ENCODE measurements around the gene PLCB4. TPM values are rescaled to one million over a fixed set of nuclear protein-coding genes. Genes with fewer than 3 reads are reported as not detected.

The PLCB4 gene
- polyA plus RNA-seq, 1 of the 3 experiments (the other 2 are of a cell fraction) = 5.5 TPM

- Histone ChIP-seq H3K36me3 (replicated peaks in 1 of 2; ENCODE audit: control insufficient read depth in 1 of 2, insufficient read depth in 2 of 2, low read length in 1 of 2) (no peaks in the 10 kb centered on the region), H3K9me3 (no peaks in the 10 kb centered on the region), H3K9ac (no peak overlapping the region), H3K4me1 (ENCODE audit: control insufficient read depth in 1 of 2, insufficient read depth in 2 of 2, low read depth in 1 of 2, low read length in 1 of 2) (peaks cover 3 to 13% of the 10 kb centered on the region in 2 experiments; a peak in 2 of 4 replicates), H2AFZ (ENCODE audit: low read depth) (no peak overlapping the region), H3K9me2 (no peaks in the 10 kb centered on the region), H3K27me3 (ENCODE audit: insufficient read depth) (no peaks in the 10 kb centered on the region), H3K4me2 (no peak overlapping the region), H3K79me2 (ENCODE audit: insufficient read depth) (no peaks in the 10 kb centered on the region), H3F3A (replicated peaks; ENCODE audit: insufficient read depth) (peaks cover 8% of the 10 kb centered on the region), H4K20me1 (ENCODE audit: insufficient read depth) (no peaks in the 10 kb centered on the region), H3K4me3 (ENCODE audit: low read depth in 2 of 2, low read length in 1 of 2) (no peak overlapping the region), H3K27ac (ENCODE audit: low read depth in 2 of 2, low read length in 1 of 2) (no peak overlapping the region)
- DNase-seq = no peak
- TF ChIP-seq PBX3 (IDR thresholded peaks at IDR 0.05) = no peak
- TF ChIP-seq FOXJ3 (CRISPR knock-in tag; IDR thresholded peaks at IDR 0.05) = no peak
- no peak for TF ChIP-seq REST (IDR thresholded peaks at IDR 0.05; ENCODE audit: low read depth, low read length)
- no peak for TF ChIP-seq GABPA (IDR thresholded peaks at IDR 0.05; ENCODE audit: low read depth)
- TF ChIP-seq GATA2 (CRISPR knock-in tag; IDR thresholded peaks at IDR 0.05) = no peak
- no peak for TF ChIP-seq NRF1 (IDR thresholded peaks at IDR 0.05; ENCODE audit: low read depth, low read length)
- TF ChIP-seq ELF1 (IDR thresholded peaks at IDR 0.05) = no peak
- TF ChIP-seq TCF12 (IDR thresholded peaks at IDR 0.05) = no peak
- TF ChIP-seq YY1 (IDR thresholded peaks at IDR 0.05; ENCODE audit: low read depth) = no peak
- TF ChIP-seq FOSL2 (IDR thresholded peaks at IDR 0.05; ENCODE audit: borderline replicate concordance, low read depth) = no peak
- no peak for TF ChIP-seq FOXM1 (IDR thresholded peaks at IDR 0.05; ENCODE audit: low read depth)
- TF ChIP-seq TEAD4 (IDR thresholded peaks at IDR 0.05; ENCODE audit: borderline replicate concordance, insufficient read depth) = no peak
- TF ChIP-seq CHD2 (IDR thresholded peaks at IDR 0.05; ENCODE audit: low read length, partially characterized antibody) = no peak
- TF ChIP-seq USF2 (IDR thresholded peaks at IDR 0.05; ENCODE audit: borderline replicate concordance, low read depth, low read length) = no peak
- TF ChIP-seq JUND (IDR thresholded peaks at IDR 0.05) = no peak
- no peak for TF ChIP-seq MEF2A (IDR thresholded peaks at IDR 0.05; ENCODE audit: borderline replicate concordance, low read depth)
- TF ChIP-seq RFX5 (IDR thresholded peaks at IDR 0.05; ENCODE audit: low read length) = no peak
- no peak for TF ChIP-seq EP300 (IDR thresholded peaks at IDR 0.05; ENCODE audit: borderline replicate concordance in 1 of 2, low read depth in 1 of 2, low read length in 1 of 2)
- WGBS (ENCODE audit: low lambda C conversion rate) = 71% methylated on average over 3 of the region's 3 CpGs
- ChIA-PET CTCF (no interaction called here), POLR2A (no interaction called here)
Measured at GRCh38 chr20:9021216-9021615, 47.7 kb upstream of the PLCB4 start.

All from SK-N-SH (cell line).